HEK293 (cell line): ENCODE measurements around the gene ZNF775.
A peak's percentile ranks its signal among the peaks of the same experiment; 100 is the strongest.

ENCODE experiments used
- BCL11A ChIP-seq: fragments of 450-650 bp; formaldehyde crosslinking; IDR thresholded peaks from 2 replicates; pipeline ENCODE4 v1.5.1; 2016; ENCODE audit warnings: low read depth, missing biosample characterization, missing genetic modification characterization
- GLIS2 ChIP-seq: fragments of 450-650 bp; formaldehyde crosslinking; IDR thresholded peaks from 2 replicates; pipeline ENCODE4 v1.5.1; 2016; ENCODE audit warnings: missing biosample characterization, missing genetic modification characterization
- HIC1 ChIP-seq: fragments of 450-650 bp; formaldehyde crosslinking; IDR thresholded peaks from 2 replicates; pipeline ENCODE4 v1.5.1; 2016; ENCODE audit warnings: missing biosample characterization, missing genetic modification characterization
- INSM2 ChIP-seq: fragments of 450-650 bp; formaldehyde crosslinking; IDR thresholded peaks from 2 replicates; pipeline ENCODE4 v1.5.1; 2016; ENCODE audit warnings: missing biosample characterization, missing genetic modification characterization
- KLF17 ChIP-seq: fragments of 450-650 bp; formaldehyde crosslinking; IDR thresholded peaks from 2 replicates; pipeline ENCODE4 v1.5.1; 2016; ENCODE audit warnings: missing biosample characterization, missing genetic modification characterization
- KLF7 ChIP-seq: fragments of 450-650 bp; formaldehyde crosslinking; IDR thresholded peaks from 2 replicates; pipeline ENCODE4 v1.5.1; 2016; ENCODE audit warnings: missing biosample characterization, missing genetic modification characterization, borderline replicate concordance
- MEIS1 ChIP-seq: sonication (generic); formaldehyde crosslinking; IDR thresholded peaks from 2 replicates; pipeline ENCODE4 v1.8.1; 2022; ENCODE audit warnings: missing genetic modification reagents, mild to moderate bottlenecking, borderline replicate concordance
- OVOL3 ChIP-seq: fragments of 450-650 bp; formaldehyde crosslinking; IDR thresholded peaks from 2 replicates; pipeline ENCODE4 v1.5.1; 2016; ENCODE audit warnings: missing biosample characterization, missing genetic modification characterization
- PBX3 ChIP-seq: sonication (generic); formaldehyde crosslinking; IDR thresholded peaks from 2 replicates; pipeline ENCODE4 v1.8.1; 2022; ENCODE audit warnings: mild to moderate bottlenecking, moderate library complexity, missing genetic modification reagents
- SCRT1 ChIP-seq: fragments of 450-650 bp; formaldehyde crosslinking; IDR thresholded peaks from 2 replicates; pipeline ENCODE4 v1.5.1; 2016; ENCODE audit warnings: missing biosample characterization, missing genetic modification characterization, borderline replicate concordance
- ZBTB7A ChIP-seq: fragments of 450-650 bp; formaldehyde crosslinking; IDR thresholded peaks from 2 replicates; pipeline ENCODE4 v1.5.1; 2016; ENCODE audit warnings: low read depth, missing biosample characterization, missing genetic modification characterization
- ZIC2 ChIP-seq: fragments of 450-650 bp; formaldehyde crosslinking; IDR thresholded peaks from 2 replicates; pipeline ENCODE4 v1.5.1; 2016; ENCODE audit warnings: missing biosample characterization, missing genetic modification characterization
- ZNF10 ChIP-seq: fragments of 450-650 bp; formaldehyde crosslinking; IDR thresholded peaks from 2 replicates; pipeline ENCODE4 v1.5.1; 2017; ENCODE audit warnings: missing biosample characterization, missing genetic modification characterization
- ZNF121 ChIP-seq: fragments of 450-650 bp; formaldehyde crosslinking; IDR thresholded peaks from 2 replicates; pipeline ENCODE4 v1.5.1; 2016; ENCODE audit warnings: missing biosample characterization, missing genetic modification characterization
- ZNF132 ChIP-seq: fragments of 450-650 bp; formaldehyde crosslinking; IDR thresholded peaks from 2 replicates; pipeline ENCODE4 v1.5.1; 2017; ENCODE audit warnings: missing biosample characterization, missing genetic modification characterization, borderline replicate concordance
- ZNF146 ChIP-seq: fragments of 450-650 bp; formaldehyde crosslinking; IDR thresholded peaks from 2 replicates; pipeline ENCODE4 v1.5.1; 2016; ENCODE audit warnings: missing biosample characterization, missing genetic modification characterization
- ZNF155 ChIP-seq: fragments of 450-650 bp; formaldehyde crosslinking; IDR thresholded peaks from 2 replicates; pipeline ENCODE4 v1.5.1; 2016; ENCODE audit warnings: missing biosample characterization, missing genetic modification characterization
- ZNF2 ChIP-seq: fragments of 450-650 bp; formaldehyde crosslinking; IDR thresholded peaks from 2 replicates; pipeline ENCODE4 v1.5.1; 2016; ENCODE audit warnings: missing biosample characterization, missing genetic modification characterization
- ZNF24 ChIP-seq: fragments of 450-650 bp; formaldehyde crosslinking; IDR thresholded peaks from 2 replicates; pipeline ENCODE4 v1.5.1; 2016; ENCODE audit warnings: missing biosample characterization, missing genetic modification characterization
- ZNF266 ChIP-seq: fragments of 450-650 bp; formaldehyde crosslinking; IDR thresholded peaks from 2 replicates; pipeline ENCODE4 v1.5.1; 2016; ENCODE audit warnings: missing biosample characterization, missing genetic modification characterization, low read depth
- ZNF274 ChIP-seq, 2 experiments: fragments of 200-500 bp in 1 of 2; fragments of 450-650 bp in 1 of 2; sonication (Bioruptor generic) in 1 of 2; formaldehyde crosslinking in 1 of 2; IDR thresholded peaks; 2 replicates each; pipeline versions ENCODE4 v1.5.1 to v1.6.1; 2014 to 2016; ENCODE audit warnings: borderline replicate concordance in 1 of 2, inconsistent platforms in 1 of 2, low read length in 1 of 2, missing biosample characterization in 1 of 2, missing genetic modification characterization in 1 of 2
- ZNF292 ChIP-seq: fragments of 450-650 bp; formaldehyde crosslinking; IDR thresholded peaks from 2 replicates; pipeline ENCODE4 v1.5.1; 2016; ENCODE audit warnings: low read depth, missing biosample characterization, missing genetic modification characterization, borderline replicate concordance
- ZNF302 ChIP-seq: fragments of 450-650 bp; formaldehyde crosslinking; IDR thresholded peaks from 2 replicates; pipeline ENCODE4 v1.5.1; 2016; ENCODE audit warnings: missing biosample characterization, missing genetic modification characterization, low read depth
- ZNF416 ChIP-seq: fragments of 450-650 bp; formaldehyde crosslinking; IDR thresholded peaks from 2 replicates; pipeline ENCODE4 v1.5.1; 2016; ENCODE audit warnings: missing biosample characterization, missing genetic modification characterization
- ZNF626 ChIP-seq: fragments of 450-650 bp; sonication (Bioruptor Pico); formaldehyde crosslinking; IDR thresholded peaks from 2 replicates; pipeline ENCODE4 v1.5.1; 2018; ENCODE audit warnings: missing biosample characterization, missing genetic modification characterization, inconsistent platforms
- ZNF645 ChIP-seq: fragments of 450-650 bp; formaldehyde crosslinking; IDR thresholded peaks from 2 replicates; pipeline ENCODE4; 2016; ENCODE audit warnings: missing biosample characterization, missing genetic modification characterization
- ZNF707 ChIP-seq: fragments of 450-650 bp; formaldehyde crosslinking; IDR thresholded peaks from 2 replicates; pipeline ENCODE4 v1.5.1; 2016; ENCODE audit warnings: missing biosample characterization, missing genetic modification characterization
- ZNF76 ChIP-seq: fragments of 450-650 bp; formaldehyde crosslinking; IDR thresholded peaks from 2 replicates; pipeline ENCODE4; 2016; ENCODE audit warnings: low read depth, missing biosample characterization, missing genetic modification characterization, borderline replicate concordance
- TF ChIP-seq, protein P1 (sequence below): IDR thresholded peaks from 2 replicates; pipeline ENCODE4 v1.6.1; 2011; ENCODE audit warnings: mild to moderate bottlenecking, low read depth, low read length, borderline replicate concordance

ZNF775 gene

GRCh38 chr7:150359622-150360362 is 19.3 kb upstream of the ZNF775 start (continued):
- TF ChIP-seq PBX3 (CRISPR knock-in tag) (no peak), ZNF302 (tag by site-specific recombination) (no peak), ZNF292 (tag by site-specific recombination) (peak; percentile 47; the same call in 1 of the 2 replicates), MEIS1 (no peak), ZNF707 (tag by site-specific recombination) (peak; percentile 53; the same call in 1 of the 2 replicates), ZNF132 (tag by site-specific recombination) (no peak), ZNF155 (tag by site-specific recombination) (peak; percentile 79; the same call in 1 of the 2 replicates), ZNF76 (peak; percentile 46; the same call in 1 of the 2 replicates), ZNF266 (no peak), GLIS2 (tag by site-specific recombination) (no peak), ZNF146 (tag by site-specific recombination) (peak; percentile 88), ZNF626 (no peak), ZIC2 (no peak), KLF17 (tag by site-specific recombination) (peak; percentile 84), ZNF274 (IDR thresholded peaks at IDR 0.05; ENCODE audit: low read length) (no peak), ZNF274 (tag by site-specific recombination; IDR thresholded peaks at IDR 0.05; ENCODE audit: borderline replicate concordance) (no peak), HIC1 (peak; percentile 92; the same call in 1 of the 2 replicates), ZNF645 (tag by site-specific recombination) (no peak), OVOL3 (peak; percentile 89; the same call in 1 of the 2 replicates), ZNF121 (tag by site-specific recombination) (no peak), ZNF416 (tag by site-specific recombination) (no peak), ZNF2 (tag by site-specific recombination) (peak; percentile 100), ZNF24 (0 out of 2 replicates have a peak, but pooled peaks have one; percentile 74), INSM2 (tag by site-specific recombination) (peak; percentile 99), KLF7 (tag by site-specific recombination) (peak; percentile 64), ZBTB7A (tag by site-specific recombination) (peak; percentile 96; the same call in 1 of the 2 replicates), BCL11A (tag by site-specific recombination) (peak; percentile 100), SCRT1 (tag by site-specific recombination) (peak; percentile 74), ZNF10 (tag by site-specific recombination) (no peak; the same call in 1 of the 2 replicates)
- TF ChIP-seq, protein P1, sequence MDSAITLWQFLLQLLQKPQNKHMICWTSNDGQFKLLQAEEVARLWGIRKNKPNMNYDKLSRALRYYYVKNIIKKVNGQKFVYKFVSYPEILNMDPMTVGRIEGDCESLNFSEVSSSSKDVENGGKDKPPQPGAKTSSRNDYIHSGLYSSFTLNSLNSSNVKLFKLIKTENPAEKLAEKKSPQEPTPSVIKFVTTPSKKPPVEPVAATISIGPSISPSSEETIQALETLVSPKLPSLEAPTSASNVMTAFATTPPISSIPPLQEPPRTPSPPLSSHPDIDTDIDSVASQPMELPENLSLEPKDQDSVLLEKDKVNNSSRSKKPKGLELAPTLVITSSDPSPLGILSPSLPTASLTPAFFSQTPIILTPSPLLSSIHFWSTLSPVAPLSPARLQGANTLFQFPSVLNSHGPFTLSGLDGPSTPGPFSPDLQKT: no peak
